Peyer's patch (tissue), 4 donors: Measurements from ENCODE around the gene C11orf91.

ENCODE experiments used
- CTCF ChIP-seq, 6 experiments: fragments of 450-650 bp in 4 of 6; fragments of 200-600 bp in 2 of 6; sonication (generic) in 1 of 6; IDR thresholded peaks; one replicate each; pipeline ENCODE4 v1.5.1; 2017 to 2019; ENCODE audit warnings: antibody characterized with exemption in 6 of 6, mild to moderate bottlenecking in 3 of 6, moderate library complexity in 1 of 6
- POLR2A ChIP-seq, 2 donors: fragments of 450-650 bp; IDR thresholded peaks; one replicate each; pipeline ENCODE4 v1.5.1; 2017; ENCODE audit warnings: antibody characterized with exemption in 2 of 2, mild to moderate bottlenecking in 2 of 2, moderate library complexity in 2 of 2

DNA sequence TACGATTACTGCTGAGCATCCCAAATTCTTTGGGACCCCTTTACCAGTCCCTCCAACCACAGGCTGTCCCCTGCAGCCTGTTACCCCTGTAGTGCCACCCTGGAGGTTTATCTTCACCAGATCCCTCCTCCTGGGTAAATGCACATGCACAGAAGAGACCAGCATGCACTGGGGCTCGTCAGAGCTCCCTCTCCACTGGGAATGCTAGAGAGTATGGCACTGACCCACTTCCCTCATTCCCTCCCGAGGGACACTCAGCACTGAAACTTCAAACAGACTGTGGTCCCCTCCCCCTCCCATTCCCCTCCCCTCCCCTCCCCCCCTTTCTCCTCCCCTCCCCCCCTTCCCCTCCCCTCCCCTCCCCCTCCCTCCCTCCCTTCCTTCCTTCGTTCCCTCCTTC is 49.1 kb downstream of the C11orf91 start:
- TF ChIP-seq CTCF (IDR thresholded peaks at IDR 0.05) (no peak), POLR2A (IDR thresholded peaks at IDR 0.05) (no peak)
